ENCODE data around the gene LPAR3. TPM values are rescaled to one million over a fixed set of nuclear protein-coding genes. Genes with fewer than 3 reads are reported as not detected.

The LPAR3 gene
- total RNA-seq, result not detected in 2 replicates

GRCh38 chr1:84892705-84893618, at the start of gene LPAR3:
LPAR3 (minus strand) TSS chr1:84893206; CDS start chr1:84866120, 27,086 bp downstream.

Other genes starting within 250 kb of the LPAR3 start
- 4.2 and 6.9 TPM in 2 replicates for gene SSX2IP, start 202.7 kb downstream of the LPAR3 start, total RNA-seq
- 0.20 and 0.56 TPM in 2 replicates for gene MCOLN2, start 103.9 kb upstream of the LPAR3 start, total RNA-seq
- 0.25 and 0.64 TPM in 2 replicates for gene MCOLN3, start 155.3 kb upstream of the LPAR3 start, total RNA-seq